HEK293T (cell line): ENCODE data around the gene STAC.

Experiments
- CTCF ChIA-PET: fragments of 350-600 bp; formaldehyde crosslinking; extraction: SDS; loops from one replicate; lab custom pipeline; 2021; ENCODE audit warnings: antibody characterized with exemption, inconsistent platforms; lab: Yijun Ruan, JAX
- POLR2A ChIA-PET: fragments of 350-600 bp; formaldehyde crosslinking; extraction: SDS; loops from one replicate; lab custom pipeline; 2020; ENCODE audit warnings: antibody characterized with exemption, inconsistent platforms; lab: Yijun Ruan, JAX
- DNase-seq: peaks from one replicate; pipeline ENCODE4 v3.0.0; 2012; ENCODE audit warnings: mixed read lengths; ENCODE audit errors: extremely low spot score
- ARNT ChIP-seq: fragments of 450-650 bp; IDR thresholded peaks from 2 replicates; pipeline ENCODE4 v1.6.1; 2017; ENCODE audit warnings: mild to moderate bottlenecking
- BHLHE40 ChIP-seq: fragments of 450-650 bp; IDR thresholded peaks from 2 replicates; pipeline ENCODE4 v1.6.1; 2016; ENCODE audit warnings: mild to moderate bottlenecking, moderate library complexity, borderline replicate concordance
- CTBP1 ChIP-seq: fragments of 450-650 bp; IDR thresholded peaks from 2 replicates; pipeline ENCODE4 v1.6.1; 2016; ENCODE audit warnings: borderline replicate concordance
- ELF4 ChIP-seq: fragments of 450-650 bp; IDR thresholded peaks from 2 replicates; pipeline ENCODE4 v1.6.1; 2017; ENCODE audit warnings: antibody characterized with exemption
- FOXA1 ChIP-seq: fragments of 450-650 bp; IDR thresholded peaks from 2 replicates; pipeline ENCODE4 v1.6.1; 2016; ENCODE audit warnings: mild to moderate bottlenecking
- FOXK2 ChIP-seq: fragments of 450-650 bp; IDR thresholded peaks from 2 replicates; pipeline ENCODE4 v1.6.1; 2016; ENCODE audit warnings: mild to moderate bottlenecking
- FOXM1 ChIP-seq: fragments of 450-650 bp; IDR thresholded peaks from 2 replicates; pipeline ENCODE4 v1.6.1; 2017; ENCODE audit warnings: mild to moderate bottlenecking, borderline replicate concordance
- HDGF ChIP-seq: fragments of 450-650 bp; IDR thresholded peaks from 2 replicates; pipeline ENCODE4 v1.6.1; 2017; ENCODE audit warnings: antibody characterized with exemption, borderline replicate concordance
- L3MBTL2 ChIP-seq: fragments of 450-650 bp; conservative IDR thresholded peaks from 2 replicates; pipeline ENCODE4 v1.6.1; 2016; ENCODE audit warnings: mild to moderate bottlenecking
- LEF1 ChIP-seq: fragments of 450-650 bp; IDR thresholded peaks from 2 replicates; pipeline ENCODE4 v1.6.1; 2017; ENCODE audit warnings: mild to moderate bottlenecking, borderline replicate concordance
- NFRKB ChIP-seq: fragments of 450-650 bp; IDR thresholded peaks from 2 replicates; pipeline ENCODE4 v1.6.1; 2016; ENCODE audit warnings: mild to moderate bottlenecking, moderate library complexity
- PKNOX1 ChIP-seq: fragments of 450-650 bp; IDR thresholded peaks from 2 replicates; pipeline ENCODE4 v1.6.1; 2016
- SP1 ChIP-seq: fragments of 450-650 bp; IDR thresholded peaks from 2 replicates; pipeline ENCODE4 v1.6.1; 2017
- SUZ12 ChIP-seq: fragments of 450-650 bp; IDR thresholded peaks from 2 replicates; pipeline ENCODE4 v1.6.1; 2016; ENCODE audit warnings: mild to moderate bottlenecking
- TARDBP ChIP-seq: fragments of 450-650 bp; IDR thresholded peaks from 2 replicates; pipeline ENCODE4 v1.6.1; 2016
- ZNF384 ChIP-seq: fragments of 450-650 bp; IDR thresholded peaks from 2 replicates; pipeline ENCODE4 v1.6.1; 2016

STAC gene

GRCh38 chr3:36580716-36581115 is 200.4 kb downstream of the STAC start:
- CTCF ChIA-PET = no interaction called here
- TF ChIP-seq CTBP1 (no peak), SP1 (no peak), PKNOX1 (no peak), FOXK2 (no peak), NFRKB (no peak), FOXA1 (no peak), SUZ12 (no peak), ARNT (no peak), ZNF384 (no peak), TARDBP (no peak), ELF4 (no peak), L3MBTL2 (no peak), LEF1 (no peak), FOXM1 (no peak), BHLHE40 (no peak), HDGF (no peak)
- no peak for DNase-seq
- POLR2A ChIA-PET = no interaction called here

GRCh38 chr3:36591959-36592358 is 211.7 kb downstream of the STAC start:
- no peak for DNase-seq
- POLR2A ChIA-PET = no interaction called here
- CTCF ChIA-PET = no interaction called here
- no peak for TF ChIP-seq ARNT
- TF ChIP-seq FOXM1 = no peak
- no peak for TF ChIP-seq BHLHE40
- no peak for TF ChIP-seq SUZ12

- POLR2A ChIA-PET = no interaction called here
- CTCF ChIA-PET = no interaction called here
- no peak for DNase-seq
- TF ChIP-seq FOXM1 = no peak
- no peak for TF ChIP-seq TARDBP
- TF ChIP-seq BHLHE40 = no peak
Observed at GRCh38 chr3:36595511-36595910, 215.2 kb downstream of the STAC start.

GRCh38 chr3:36596419-36596818 is 216.1 kb downstream of the STAC start:
- CTCF ChIA-PET = interaction anchor here (0.6 kb wide), 1 partner anchor 631 kb away, joined by 3 read pairs; no protein-coding TSS in a partner anchor
- no peak for TF ChIP-seq TARDBP
- TF ChIP-seq FOXA1 = no peak
- TF ChIP-seq FOXM1 = no peak
- no peak for TF ChIP-seq BHLHE40
- TF ChIP-seq CTBP1 = no peak
- TF ChIP-seq HDGF = no peak
- no peak for TF ChIP-seq ARNT
- no peak for TF ChIP-seq LEF1
- TF ChIP-seq PKNOX1 = no peak
- no peak for TF ChIP-seq FOXK2
- TF ChIP-seq SP1 = no peak
- TF ChIP-seq L3MBTL2 = no peak
- TF ChIP-seq ZNF384 = no peak
- no peak for TF ChIP-seq NFRKB
- POLR2A ChIA-PET = no interaction called here
- no peak for DNase-seq

- POLR2A ChIA-PET = no interaction called here
- CTCF ChIA-PET = interaction anchor here (0.5 kb wide), 1 partner anchor 422 kb away, joined by 4 read pairs; no protein-coding TSS in a partner anchor
- TF ChIP-seq CTBP1 (no peak), L3MBTL2 (no peak), FOXM1 (no peak), ZNF384 (no peak), FOXA1 (no peak)
- DNase-seq = no peak
Observed at GRCh38 chr3:36597422-36597821, 217.1 kb downstream of the STAC start.
